HepG2 (cell line): Measurements from ENCODE around the gene DDX4. TPM values are rescaled to one million over a fixed set of nuclear protein-coding genes. Genes with fewer than 3 reads are reported as not detected.

Source experiments
- CBFB ChIP-seq: sonication (generic); formaldehyde crosslinking; IDR thresholded peaks from 2 replicates; pipeline ENCODE4 v1.4.0; 2020; ENCODE audit warnings: missing genetic modification reagents
- FOXM1 ChIP-seq: sonication (generic); formaldehyde crosslinking; IDR thresholded peaks from 2 replicates; pipeline ENCODE4 v1.5.0; 2020; ENCODE audit warnings: missing genetic modification reagents
- HIVEP1 ChIP-seq: sonication (generic); formaldehyde crosslinking; IDR thresholded peaks from 2 replicates; pipeline ENCODE4 v1.4.0; 2020; ENCODE audit warnings: mild to moderate bottlenecking, missing genetic modification reagents
- HMG20A ChIP-seq: IDR thresholded peaks from 2 replicates; pipeline ENCODE4 v1.6.1; 2016; ENCODE audit warnings: borderline replicate concordance
- IKZF1 ChIP-seq: fragments of 450-650 bp; IDR thresholded peaks from 2 replicates; pipeline ENCODE4 v1.7.1; 2016
- IKZF4 ChIP-seq: sonication (generic); formaldehyde crosslinking; IDR thresholded peaks from 2 replicates; pipeline ENCODE4 v1.5.1; 2020; ENCODE audit warnings: borderline replicate concordance, mild to moderate bottlenecking, low read depth, missing genetic modification reagents; ENCODE audit errors: not compliant biosample characterization
- MAFF ChIP-seq: IDR thresholded peaks from 2 replicates; pipeline ENCODE4 v1.6.1; 2011; ENCODE audit warnings: low read depth, low read length, improper control_type of control experiment
- MAFG ChIP-seq: sonication (generic); formaldehyde crosslinking; IDR thresholded peaks from 2 replicates; pipeline ENCODE4 v1.5.1; 2020; ENCODE audit warnings: mild to moderate bottlenecking, missing genetic modification reagents
- MXD4 ChIP-seq: IDR thresholded peaks from 2 replicates; pipeline ENCODE4 v1.6.1; 2016; ENCODE audit warnings: mild to moderate bottlenecking, missing biosample characterization, missing genetic modification reagents
- NONO ChIP-seq, 2 experiments: fragments of 450-650 bp in 1 of 2; sonication (generic) in 1 of 2; formaldehyde crosslinking in 1 of 2; IDR thresholded peaks in 1 of 2; conservative IDR thresholded peaks in 1 of 2; 2 replicates each; pipeline versions ENCODE4 v1.6.1 to v1.8.0; 2017 to 2022; ENCODE audit warnings: mild to moderate bottlenecking in 1 of 2, missing genetic modification reagents in 1 of 2, moderate library complexity in 1 of 2
- POLR2A ChIP-seq, 2 experiments: IDR thresholded peaks; 2 replicates each; pipeline ENCODE4 v1.6.1; 2011; ENCODE audit warnings: low read depth in 2 of 2, low read length in 2 of 2, mild to moderate bottlenecking in 1 of 2, moderate library complexity in 1 of 2; ENCODE audit not compliant: insufficient read depth in 1 of 2
- SP2 ChIP-seq: sonication (generic); formaldehyde crosslinking; IDR thresholded peaks from 2 replicates; pipeline ENCODE4 v1.5.1; 2020; ENCODE audit warnings: mild to moderate bottlenecking, missing genetic modification reagents
- TSC22D2 ChIP-seq: sonication (generic); formaldehyde crosslinking; IDR thresholded peaks from 2 replicates; pipeline ENCODE4 v1.5.1; 2020; ENCODE audit warnings: missing genetic modification reagents, mild to moderate bottlenecking, borderline replicate concordance
- YEATS4 ChIP-seq: sonication (generic); formaldehyde crosslinking; IDR thresholded peaks from 2 replicates; pipeline ENCODE4 v1.4.0; 2020; ENCODE audit warnings: missing genetic modification reagents, borderline replicate concordance
- ZBTB26 ChIP-seq: IDR thresholded peaks from 2 replicates; pipeline ENCODE4 v1.6.1; 2016; ENCODE audit warnings: missing compliant biosample characterization, missing genetic modification reagents, borderline replicate concordance
- ZC3H4 ChIP-seq: sonication (generic); formaldehyde crosslinking; IDR thresholded peaks from 2 replicates; pipeline ENCODE4 v1.4.0; 2020; ENCODE audit warnings: missing genetic modification reagents, borderline replicate concordance
- ZKSCAN8 ChIP-seq: IDR thresholded peaks from 2 replicates; pipeline ENCODE4 v1.6.1; 2016; ENCODE audit warnings: borderline replicate concordance, missing genetic modification reagents, missing compliant biosample characterization
- ZNF510 ChIP-seq: sonication (generic); formaldehyde crosslinking; IDR thresholded peaks from 2 replicates; pipeline ENCODE4 v1.4.0; 2020; ENCODE audit warnings: low read depth, mild to moderate bottlenecking, missing genetic modification reagents
- ZNF569 ChIP-seq: sonication (generic); formaldehyde crosslinking; IDR thresholded peaks from 2 replicates; pipeline ENCODE4 v1.5.0; 2020; ENCODE audit warnings: mild to moderate bottlenecking, missing genetic modification reagents, moderate library complexity, borderline replicate concordance
- ZNF639 ChIP-seq: conservative IDR thresholded peaks from 2 replicates; pipeline ENCODE4 v1.6.1; 2018; ENCODE audit warnings: missing genetic modification reagents
- ZNF772 ChIP-seq: sonication (generic); formaldehyde crosslinking; IDR thresholded peaks from 2 replicates; pipeline ENCODE4 v1.5.0; 2020; ENCODE audit warnings: mild to moderate bottlenecking, missing genetic modification reagents
- polyA plus RNA-seq, 8 experiments: library from polyadenylated mRNA; depleted of rRNA in 3 of 8; stranded (reverse) in 7 of 8; unstranded in 1 of 8; fragments of >200 nt; fragmentation: Illumina TruSeq in 4 of 8; extraction: Trizol in 4 of 8; gene quantifications; 2 replicates each; pipeline versions ENCODE4 v1.2.1 to v1.2.3, GENCODE V29; 2011 to 2016; ENCODE audit warnings: low read depth in 4 of 8, missing spikeins in 1 of 8, mixed read lengths in 1 of 8; ENCODE audit not compliant: insufficient read depth in 1 of 8
- total RNA-seq, 5 experiments: library from RNA; depleted of rRNA; stranded (reverse); fragments of >200 nt; fragmentation: Illumina TruSeq; extraction: Trizol; gene quantifications; 2 replicates each; pipeline ENCODE4 v1.2.3, GENCODE V29; 2016; ENCODE audit warnings: low read depth in 1 of 5
- TF ChIP-seq, protein P1 (sequence below): sonication (generic); formaldehyde crosslinking; IDR thresholded peaks from 2 replicates; pipeline ENCODE4 v1.4.0; 2020; ENCODE audit warnings: missing genetic modification reagents
- TF ChIP-seq, protein P2 (sequence below): sonication (generic); formaldehyde crosslinking; IDR thresholded peaks from 2 replicates; pipeline ENCODE4 v1.4.0; 2020; ENCODE audit warnings: mild to moderate bottlenecking, missing genetic modification reagents

Gene DDX4
- total and polyA plus RNA-seq, 2 of the 13 experiments (the other 11 are each of a cell fraction or from before 2014, with no cell fraction given), result 0.05 TPM; not detected in 1

DNA sequence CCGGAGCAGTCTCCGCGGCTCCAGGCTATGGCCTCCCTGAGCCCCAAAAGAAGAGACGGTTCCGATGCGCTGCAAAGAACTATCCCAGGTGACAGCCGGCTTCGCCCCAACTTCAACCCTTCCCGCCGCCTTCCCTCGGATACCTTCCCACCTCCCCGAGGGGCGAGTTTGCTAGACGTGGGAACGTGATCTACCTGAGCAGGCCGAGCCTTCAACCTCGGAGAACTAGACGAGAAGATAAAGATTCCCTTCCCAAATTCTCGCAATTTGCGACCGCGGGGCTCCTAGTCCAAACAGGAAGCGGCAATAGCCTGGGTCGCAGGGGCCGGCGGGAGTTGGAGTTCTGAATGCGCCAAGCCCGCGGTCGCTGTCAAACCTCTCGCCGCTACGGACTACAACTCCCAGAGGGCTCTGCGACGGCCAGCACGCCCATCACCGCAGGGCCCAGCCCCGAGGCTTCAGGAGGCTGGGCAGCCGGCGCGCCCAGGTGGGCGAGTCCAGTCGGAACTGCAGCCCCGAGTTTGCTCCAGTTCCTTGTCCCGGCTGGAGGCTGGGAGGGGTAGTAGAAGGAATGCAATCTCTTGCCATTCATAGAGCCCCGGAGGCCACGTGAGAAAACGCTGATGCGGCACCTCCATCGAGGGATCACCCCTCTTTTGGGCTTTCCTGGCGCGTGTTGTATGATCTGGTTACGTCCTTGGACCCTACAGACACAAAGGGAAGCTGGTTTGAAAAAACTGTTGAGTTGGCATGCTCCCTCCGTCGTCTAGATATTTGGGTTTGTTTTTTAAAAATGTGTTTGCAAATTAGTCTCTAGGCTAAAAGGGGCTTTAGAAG is 25.6 kb upstream of the DDX4 start, which contains the start of gene SLC38A9 (continued):
- TF ChIP-seq, protein P1, sequence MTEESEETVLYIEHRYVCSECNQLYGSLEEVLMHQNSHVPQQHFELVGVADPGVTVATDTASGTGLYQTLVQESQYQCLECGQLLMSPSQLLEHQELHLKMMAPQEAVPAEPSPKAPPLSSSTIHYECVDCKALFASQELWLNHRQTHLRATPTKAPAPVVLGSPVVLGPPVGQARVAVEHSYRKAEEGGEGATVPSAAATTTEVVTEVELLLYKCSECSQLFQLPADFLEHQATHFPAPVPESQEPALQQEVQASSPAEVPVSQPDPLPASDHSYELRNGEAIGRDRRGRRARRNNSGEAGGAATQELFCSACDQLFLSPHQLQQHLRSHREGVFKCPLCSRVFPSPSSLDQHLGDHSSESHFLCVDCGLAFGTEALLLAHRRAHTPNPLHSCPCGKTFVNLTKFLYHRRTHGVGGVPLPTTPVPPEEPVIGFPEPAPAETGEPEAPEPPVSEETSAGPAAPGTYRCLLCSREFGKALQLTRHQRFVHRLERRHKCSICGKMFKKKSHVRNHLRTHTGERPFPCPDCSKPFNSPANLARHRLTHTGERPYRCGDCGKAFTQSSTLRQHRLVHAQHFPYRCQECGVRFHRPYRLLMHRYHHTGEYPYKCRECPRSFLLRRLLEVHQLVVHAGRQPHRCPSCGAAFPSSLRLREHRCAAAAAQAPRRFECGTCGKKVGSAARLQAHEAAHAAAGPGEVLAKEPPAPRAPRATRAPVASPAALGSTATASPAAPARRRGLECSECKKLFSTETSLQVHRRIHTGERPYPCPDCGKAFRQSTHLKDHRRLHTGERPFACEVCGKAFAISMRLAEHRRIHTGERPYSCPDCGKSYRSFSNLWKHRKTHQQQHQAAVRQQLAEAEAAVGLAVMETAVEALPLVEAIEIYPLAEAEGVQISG (CRISPR knock-in tag), result peak; percentile 65; the same call in 1 of the 2 replicates
- no peak for TF ChIP-seq ZKSCAN8 (CRISPR knock-in tag)
- TF ChIP-seq IKZF1, result no peak
- TF ChIP-seq ZNF510 (CRISPR knock-in tag), result no peak
- peak; percentile 66; the same call in 1 of the 2 replicates for TF ChIP-seq TSC22D2
- TF ChIP-seq POLR2A (IDR thresholded peaks at IDR 0.05; ENCODE audit: insufficient read depth in 1 of 2, low read depth in 2 of 2, low read length in 2 of 2), result peak; percentile 88 to 91
- no peak for TF ChIP-seq HMG20A (CRISPR knock-in tag)
- peak; percentile 22; the same call in 1 of the 2 replicates for TF ChIP-seq CBFB (CRISPR knock-in tag)
- TF ChIP-seq SP2 (CRISPR knock-in tag), result peak; percentile 67
- TF ChIP-seq ZNF772 (CRISPR knock-in tag), result peak; percentile 46; the same call in 1 of the 2 replicates
- 0 out of 2 replicates have a peak, but pooled peaks have one; percentile 62 for TF ChIP-seq ZC3H4 (CRISPR knock-in tag)
- TF ChIP-seq ZNF569 (CRISPR knock-in tag), result no peak
- no peak for TF ChIP-seq NONO (IDR thresholded peaks at IDR 0.05)
- TF ChIP-seq NONO (CRISPR knock-in tag; conservative IDR thresholded peaks at IDR 0.05), result peak; percentile 45; the same call in 1 of the 2 replicates
- TF ChIP-seq MAFG (CRISPR knock-in tag), result peak; percentile 68
- 0 out of 2 replicates have a peak, but pooled peaks have one; percentile 31 for TF ChIP-seq ZNF639 (CRISPR knock-in tag)
- 0 out of 2 replicates have a peak, but pooled peaks have one; percentile 23 for TF ChIP-seq ZBTB26
- TF ChIP-seq, protein P2, sequence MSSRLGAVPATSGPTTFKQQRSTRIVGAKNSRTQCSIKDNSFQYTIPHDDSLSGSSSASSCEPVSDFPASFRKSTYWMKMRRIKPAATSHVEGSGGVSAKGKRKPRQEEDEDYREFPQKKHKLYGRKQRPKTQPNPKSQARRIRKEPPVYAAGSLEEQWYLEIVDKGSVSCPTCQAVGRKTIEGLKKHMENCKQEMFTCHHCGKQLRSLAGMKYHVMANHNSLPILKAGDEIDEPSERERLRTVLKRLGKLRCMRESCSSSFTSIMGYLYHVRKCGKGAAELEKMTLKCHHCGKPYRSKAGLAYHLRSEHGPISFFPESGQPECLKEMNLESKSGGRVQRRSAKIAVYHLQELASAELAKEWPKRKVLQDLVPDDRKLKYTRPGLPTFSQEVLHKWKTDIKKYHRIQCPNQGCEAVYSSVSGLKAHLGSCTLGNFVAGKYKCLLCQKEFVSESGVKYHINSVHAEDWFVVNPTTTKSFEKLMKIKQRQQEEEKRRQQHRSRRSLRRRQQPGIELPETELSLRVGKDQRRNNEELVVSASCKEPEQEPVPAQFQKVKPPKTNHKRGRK (CRISPR knock-in tag), result no peak
- TF ChIP-seq IKZF4 (CRISPR knock-in tag), result peak; percentile 49
- peak; percentile 59; the same call in 1 of the 2 replicates for TF ChIP-seq YEATS4
- TF ChIP-seq HIVEP1 (CRISPR knock-in tag), result peak; percentile 68; the same call in 1 of the 2 replicates
- TF ChIP-seq FOXM1 (CRISPR knock-in tag), result no peak
- TF ChIP-seq MAFF, result peak; percentile 72
- TF ChIP-seq MXD4 (CRISPR knock-in tag), result peak; percentile 64
